Spleen (tissue), 7 donors: Measurements from ENCODE around the gene NDST3.

Experiments used
- CTCF ChIP-seq, 11 experiments: fragments of 200-600 bp in 7 of 11; fragments of 450-650 bp in 4 of 11; sonication (generic) in 4 of 11; IDR thresholded peaks in 8 of 11; conservative IDR thresholded peaks in 3 of 11; 1 replicate in 7 of 11; 2 replicates in 4 of 11; pipeline versions ENCODE4 v1.4.0 to v1.8.0; 2016 to 2021; ENCODE audit warnings: antibody characterized with exemption in 11 of 11, inconsistent platforms in 4 of 11, mild to moderate bottlenecking in 1 of 11
- POLR2AphosphoS5 ChIP-seq, 3 donors: sonication (generic); formaldehyde crosslinking; IDR thresholded peaks; one replicate each; pipeline ENCODE4 v1.5.1; 2017; ENCODE audit warnings: antibody characterized with exemption in 3 of 3
- donor health status: DM: no; HTN: no; CAD: no; lungs with moderate emphysema.
- donor health status: DM: no; HTN: no; CAD: no.
- donor health status: DM: no; HTN: no; CAD: no.

GRCh38 chr4:118259111-118259510, 224.8 kb downstream of the NDST3 start:
- TF ChIP-seq POLR2AphosphoS5 (IDR thresholded peaks at IDR 0.05) = no peak
- TF ChIP-seq CTCF (IDR thresholded peaks at IDR 0.05 in 8 of 11, conservative IDR thresholded peaks at IDR 0.05 in 3 of 11) = no peak
